Stimulated activated CD8-positive, alpha-beta memory T cell treated with anti-CD3 and anti-CD28 coated beads, Interleukin-12 subunit alpha, Interleukin-12 subunit beta, amount 100 ng/mL, for 24 hours (primary cell): ENCODE results near the gene ADAMTS2.

Source experiments
- DNase-seq: peaks from one replicate; pipeline ENCODE4 v3.0.0-alpha.2; 2020; ENCODE audit errors: extremely low read depth

The ADAMTS2 gene

DNA sequence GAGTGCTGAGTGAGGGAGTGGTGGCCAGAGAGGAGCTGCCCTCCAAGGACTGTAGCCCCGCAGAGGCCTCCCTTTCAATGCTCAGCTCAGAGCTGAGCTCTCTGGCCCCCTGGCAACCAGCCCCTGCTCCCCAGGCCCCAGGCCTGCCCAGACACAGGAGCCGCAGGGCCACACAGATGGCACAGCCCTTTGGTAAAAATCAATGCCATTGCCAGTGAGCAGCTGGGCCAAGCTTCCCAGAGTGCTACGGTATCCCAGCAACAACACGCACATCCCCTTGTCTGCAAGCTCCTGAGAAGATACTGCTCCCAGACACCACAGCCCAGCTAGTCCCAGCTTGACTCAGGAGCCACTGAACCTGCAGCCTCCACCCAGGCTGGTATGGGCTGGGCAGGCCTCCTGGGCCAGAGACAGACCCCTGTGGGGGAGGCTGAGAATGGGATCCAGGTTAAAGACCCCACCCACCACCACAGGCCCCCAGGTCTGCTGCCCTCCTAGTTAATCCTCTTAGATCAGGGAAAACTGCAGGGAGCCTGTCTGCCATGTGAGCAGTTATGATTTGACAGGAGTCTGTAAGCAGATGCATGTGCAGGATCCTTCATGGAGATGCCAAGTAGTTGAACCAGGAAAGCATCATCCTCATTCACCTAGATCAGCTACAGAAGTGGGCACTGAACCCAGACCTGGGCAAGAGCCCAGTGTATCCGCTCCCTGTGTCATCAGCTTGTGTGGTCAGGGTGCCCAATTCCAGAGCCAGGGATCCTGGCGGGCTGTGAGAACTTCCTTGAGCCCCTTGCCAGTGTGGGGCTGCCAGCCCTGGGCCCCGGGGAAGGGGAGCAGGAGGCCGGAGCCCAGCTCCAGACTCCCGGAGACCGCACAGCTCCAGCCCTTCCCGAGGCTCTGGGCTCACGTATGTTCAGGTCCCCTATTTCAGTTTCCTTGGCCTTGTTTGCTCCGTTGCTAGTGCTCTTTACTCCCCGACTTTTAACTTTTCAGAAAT, 26.7 kb upstream of the ADAMTS2 start:
- no peak for DNase-seq

DNA sequence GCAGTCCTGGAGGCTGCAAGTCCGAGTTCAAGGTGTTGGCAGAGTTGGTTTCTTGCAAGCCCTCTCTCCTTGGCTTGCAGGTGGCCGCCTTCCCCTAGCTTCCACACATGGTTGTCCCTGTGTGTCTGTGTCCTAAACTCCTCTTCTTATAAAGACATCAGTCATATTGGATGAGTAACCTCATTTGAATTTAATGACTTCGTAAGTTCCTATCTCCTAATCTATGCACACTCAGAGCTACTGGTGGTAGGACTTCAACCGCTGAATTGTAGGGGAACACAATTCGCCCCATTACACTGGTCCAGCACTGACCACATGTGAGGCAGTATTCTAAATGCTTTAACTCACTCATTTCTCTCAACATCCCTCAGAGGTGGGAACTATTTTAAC, 25.9 kb upstream of the ADAMTS2 start:
- DNase-seq = no peak

DNA sequence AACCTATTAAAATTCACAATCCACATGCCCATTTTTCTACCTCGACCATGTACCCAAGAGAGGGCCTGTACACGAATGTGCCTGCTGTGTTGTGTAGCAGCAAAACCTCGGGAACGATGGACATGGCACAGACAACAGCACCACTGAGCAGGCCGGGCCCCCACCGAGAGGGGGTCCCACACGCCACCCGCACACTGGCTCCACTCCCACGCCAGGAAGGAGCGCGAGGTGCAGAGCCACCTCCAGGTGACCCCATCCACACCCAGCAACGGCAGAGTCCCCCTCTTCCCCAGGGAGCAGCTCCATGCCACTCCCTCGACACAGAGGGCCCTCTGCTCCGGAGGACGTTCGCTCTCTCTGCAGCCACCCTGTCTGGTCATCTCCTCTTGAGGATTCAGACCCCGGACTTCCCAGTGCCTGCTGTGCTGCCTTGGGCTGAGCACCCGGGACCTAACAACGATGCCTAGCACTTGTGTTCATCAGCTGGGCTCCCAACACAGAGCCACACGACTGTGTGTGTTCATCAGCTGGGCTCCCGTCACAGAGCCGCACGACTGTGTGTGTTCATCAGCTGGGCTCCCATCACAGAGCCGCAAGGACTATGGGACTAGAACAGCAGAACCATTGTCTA, 25.3 kb upstream of the ADAMTS2 start:
- DNase-seq = no peak

GRCh38 chr5:179369530-179369884, 24.2 kb upstream of the ADAMTS2 start:
- DNase-seq = no peak

DNA sequence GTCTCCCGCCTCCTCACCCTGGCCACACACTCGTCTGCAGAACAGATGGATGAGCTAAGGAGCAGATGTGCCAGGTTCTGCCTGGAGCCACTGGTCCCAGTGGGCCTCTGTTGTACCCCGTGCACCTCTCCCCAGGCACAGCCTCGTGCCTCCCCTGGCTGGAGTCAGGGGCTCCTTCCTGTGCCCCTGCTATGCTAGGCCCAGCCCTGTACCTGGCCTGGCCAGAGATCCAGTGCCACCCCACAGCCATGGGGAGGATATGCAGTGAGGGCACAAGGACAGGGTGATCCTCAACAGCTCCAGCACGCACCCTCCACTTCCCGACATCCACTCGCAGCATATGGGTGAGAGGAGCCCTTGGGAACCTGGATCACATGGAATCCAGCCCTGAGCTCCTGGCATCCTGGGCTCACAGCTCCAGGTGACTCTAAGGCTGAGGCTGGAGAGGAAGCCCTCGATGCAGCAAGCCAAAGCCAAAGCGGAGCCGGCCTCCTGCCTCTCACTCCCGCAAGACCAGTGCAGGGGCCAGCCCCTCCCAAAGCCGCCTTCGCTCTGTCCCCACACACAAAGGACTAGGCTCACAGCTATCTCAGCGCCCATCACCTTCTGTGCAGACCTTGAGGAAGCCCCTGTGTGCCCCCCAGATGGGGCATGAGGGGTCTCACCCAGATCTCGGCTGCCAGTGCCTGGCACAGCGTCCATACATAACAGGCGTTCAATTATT, 23.7 kb upstream of the ADAMTS2 start:
- DNase-seq = no peak

DNA sequence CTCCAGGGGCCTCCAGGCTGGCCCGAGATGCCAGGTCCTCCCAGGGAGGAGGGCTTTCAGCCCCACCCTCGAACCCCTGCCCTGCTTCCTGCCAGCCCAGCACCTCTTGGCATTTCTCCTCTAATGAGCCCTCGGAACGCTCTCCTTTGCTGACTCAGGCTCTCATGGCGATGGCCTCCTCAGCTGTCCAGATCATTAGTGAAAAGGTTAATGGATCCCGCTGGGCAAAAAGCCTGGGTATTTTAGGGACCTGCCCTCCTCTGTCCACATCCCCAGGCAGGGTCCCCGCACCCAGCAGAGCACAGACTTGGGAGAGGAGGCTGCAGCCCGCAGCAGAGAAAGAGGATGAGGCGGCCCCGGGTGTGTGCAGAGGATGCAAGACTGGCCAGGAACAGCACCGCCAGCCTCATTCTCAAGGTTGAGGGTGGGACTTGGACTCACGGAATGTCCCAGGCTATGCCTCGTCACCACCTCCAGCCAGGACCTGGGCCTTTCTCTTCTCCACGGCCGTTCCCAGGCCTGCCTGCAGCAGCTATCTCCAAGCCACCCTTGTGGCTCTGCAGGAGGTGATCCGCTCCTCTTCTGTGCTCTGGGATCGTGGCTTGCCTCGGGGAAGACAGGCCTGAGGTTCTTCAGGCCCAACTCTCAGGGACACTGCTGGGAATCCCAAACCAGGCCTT, 23.0 kb upstream of the ADAMTS2 start:
- no peak for DNase-seq

- no peak for DNase-seq
Measured at GRCh38 chr5:179367491-179367890, 22.2 kb upstream of the ADAMTS2 start.

DNA sequence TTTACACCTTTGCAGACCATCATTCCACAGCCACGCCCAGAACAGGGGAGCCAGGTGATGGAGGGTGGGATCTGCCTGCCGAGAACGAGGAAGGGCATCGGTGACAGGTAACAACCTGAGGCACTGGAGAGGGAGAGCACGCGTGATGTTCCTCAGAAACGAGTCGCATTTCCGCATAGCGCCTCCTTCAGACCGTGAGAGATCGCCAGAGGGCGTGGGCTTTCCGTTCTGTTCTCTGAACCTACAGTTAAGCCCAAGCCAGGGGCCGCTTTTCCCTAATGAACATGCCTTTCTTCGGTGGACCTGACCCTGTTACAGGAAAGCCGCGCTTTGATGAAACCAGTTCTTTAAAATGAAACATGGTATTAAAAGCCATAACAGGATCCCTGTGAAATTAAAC, 17.1 kb upstream of the ADAMTS2 start:
- no peak for DNase-seq

DNA sequence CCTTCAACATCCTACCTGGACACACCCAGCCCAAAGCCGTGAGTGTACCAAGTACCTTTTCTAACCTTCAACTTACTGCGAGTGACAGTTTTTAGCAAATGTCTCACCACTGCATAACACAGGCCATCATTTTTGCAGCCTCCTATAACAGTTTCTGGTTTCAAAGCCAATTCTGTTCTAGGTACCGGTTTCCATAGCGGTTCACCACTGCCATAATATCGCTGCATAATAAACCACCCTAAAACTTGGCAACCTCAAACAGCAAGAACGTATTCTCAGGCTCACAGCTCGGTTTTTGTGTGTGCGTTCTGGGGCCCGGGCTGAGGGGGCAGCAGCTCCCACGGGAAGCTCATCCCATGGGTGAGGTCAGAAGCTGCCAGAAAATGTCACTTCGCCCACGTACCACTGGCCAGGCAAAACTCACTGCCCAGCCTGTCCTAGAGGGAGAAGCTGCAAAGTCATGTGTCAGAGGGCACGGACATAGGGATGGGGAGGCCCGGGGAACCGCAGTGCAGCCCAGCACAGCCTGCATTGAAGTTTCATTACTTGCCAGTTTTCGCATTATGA, 15.9 kb upstream of the ADAMTS2 start:
- DNase-seq = no peak

DNA sequence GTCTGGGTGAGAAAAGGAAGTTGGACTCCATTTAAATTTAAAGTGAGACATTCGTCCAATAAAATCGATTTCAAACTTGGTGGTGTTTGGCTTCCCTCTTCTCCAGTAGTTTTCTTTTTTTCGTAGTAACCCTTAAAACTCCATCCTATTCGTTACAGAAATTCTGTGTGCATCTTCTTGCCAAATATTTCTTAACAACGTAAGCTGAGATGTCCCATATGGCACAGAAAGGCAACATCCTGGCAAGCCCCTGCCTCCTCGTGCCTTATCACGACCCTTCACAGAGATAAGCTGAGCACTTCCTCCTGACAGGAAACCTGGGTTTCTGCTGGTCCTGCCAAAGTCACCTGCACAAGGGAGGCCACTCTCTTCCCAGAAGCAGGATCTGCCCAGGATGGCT, 11.8 kb upstream of the ADAMTS2 start:
- no peak for DNase-seq

GRCh38 chr5:179355976-179356974, 11.0 kb upstream of the ADAMTS2 start:
- no peak for DNase-seq

DNA sequence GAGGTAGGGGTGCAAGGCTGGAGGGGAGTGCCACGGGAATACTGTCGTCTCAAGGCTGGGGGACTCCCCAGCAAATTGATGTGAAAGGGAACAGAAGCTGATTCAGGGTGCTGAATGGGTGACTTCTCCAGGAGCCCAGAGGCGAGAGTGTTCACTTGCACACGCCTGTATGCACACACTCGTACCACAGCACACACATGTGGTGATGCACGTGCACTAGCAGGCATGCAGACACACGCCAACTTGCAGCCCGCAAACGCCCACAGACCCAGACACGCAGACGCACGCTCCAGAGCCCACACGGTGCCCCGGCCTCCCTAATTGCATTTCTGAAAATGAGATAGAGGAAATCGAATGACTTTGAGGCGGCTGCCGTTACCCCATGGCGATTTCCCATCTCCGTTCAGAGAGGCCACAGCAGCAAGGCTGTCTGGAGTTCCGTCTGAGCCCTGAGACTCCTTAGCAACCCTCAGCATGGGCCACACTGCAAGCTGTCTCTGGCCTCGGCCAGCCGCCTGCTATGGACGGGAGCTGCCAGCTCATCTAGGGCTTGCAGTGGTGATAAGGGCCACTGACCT, 9.1 kb upstream of the ADAMTS2 start:
- DNase-seq = no peak

DNA sequence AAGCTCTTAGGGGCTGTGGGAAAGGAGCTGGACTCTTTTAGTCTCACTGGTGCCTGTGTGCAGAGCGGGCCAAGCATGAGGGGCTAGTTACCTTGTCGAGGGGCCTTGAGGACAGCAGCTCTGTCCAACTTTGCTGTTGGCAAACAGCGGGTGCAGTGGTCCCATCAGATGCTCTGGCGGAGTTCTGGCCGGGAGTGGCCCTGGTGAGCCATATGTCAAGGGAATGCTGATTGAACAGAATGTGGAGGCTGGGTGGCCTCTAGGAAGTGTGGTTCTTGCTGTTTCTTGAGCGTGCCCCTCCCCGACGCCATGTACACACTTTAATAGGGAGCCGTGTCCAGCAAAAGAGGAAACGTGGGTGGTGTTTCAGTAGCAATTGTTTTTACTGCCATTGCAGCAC, 3.6 kb upstream of the ADAMTS2 start:
- DNase-seq = no peak

GRCh38 chr5:179348011-179348530, 2.8 kb upstream of the ADAMTS2 start:
- no peak for DNase-seq

DNA sequence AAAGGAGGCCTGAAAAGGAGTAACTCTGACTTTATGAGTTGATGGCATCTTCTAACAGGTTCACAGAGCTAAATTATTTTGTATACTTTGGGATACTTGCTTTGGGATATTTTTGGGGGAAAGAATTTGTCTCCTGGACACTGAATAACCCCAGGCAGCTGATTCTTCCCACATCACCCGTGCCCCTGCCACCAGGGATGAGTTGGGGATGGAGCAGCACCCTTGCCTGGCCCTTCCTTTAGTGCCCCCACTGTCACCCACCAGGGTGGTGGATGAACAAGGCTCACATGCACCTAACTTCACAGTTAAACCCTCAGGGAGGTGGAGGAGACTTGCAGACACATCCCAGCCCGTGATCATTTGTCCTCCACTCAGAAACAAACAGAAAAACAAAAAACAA, 2.3 kb upstream of the ADAMTS2 start:
- DNase-seq = no peak

- no peak for DNase-seq
Measured at GRCh38 chr5:179346875-179347274, 1.6 kb upstream of the ADAMTS2 start.

DNA sequence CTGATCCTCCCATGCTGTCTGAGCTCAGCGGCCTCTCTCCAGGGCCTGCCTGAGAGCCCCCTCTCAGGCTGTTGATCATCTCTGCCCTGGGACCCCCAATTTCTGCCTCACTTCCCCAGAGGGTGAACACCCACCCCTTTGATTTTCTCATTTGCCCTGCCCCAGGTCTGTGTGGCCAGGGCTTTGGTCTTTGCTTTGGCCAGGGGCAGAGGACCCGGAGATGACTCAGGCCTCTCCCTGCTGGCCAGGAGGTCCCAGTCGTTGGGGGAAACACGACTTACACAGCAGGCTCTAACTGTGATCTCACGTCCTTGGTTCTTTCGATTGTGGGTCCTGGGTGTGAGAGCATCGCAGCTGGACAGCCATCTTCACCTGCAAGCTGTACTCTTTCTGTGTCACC, 1.1 kb upstream of the ADAMTS2 start:
- DNase-seq = no peak

DNA sequence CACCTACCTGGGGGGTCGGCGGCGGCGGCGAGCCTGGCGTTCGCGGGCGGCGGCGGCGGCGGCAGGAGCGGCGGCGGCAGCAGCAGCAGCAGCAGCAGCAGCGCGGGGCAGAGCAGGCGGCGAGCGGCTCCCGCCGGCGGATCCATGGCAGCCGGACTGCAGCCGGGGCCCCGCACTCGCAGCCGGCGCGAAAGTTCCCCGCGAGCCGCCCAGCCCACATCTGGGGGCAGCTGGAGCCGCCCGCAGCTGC, 153 bp downstream of the ADAMTS2 start:
- no peak for DNase-seq

- DNase-seq = no peak
Measured at GRCh38 chr5:179344431-179345182, 654 bp downstream of the ADAMTS2 start.
